ENCODE measurements around the gene METTL21A. TPM values are rescaled to one million over a fixed set of nuclear protein-coding genes. Genes with fewer than 3 reads are reported as not detected.

Gene METTL21A
- total and polyA plus RNA-seq, 2 of the 13 experiments (the other 11 are each of a cell fraction or from before 2014, with no cell fraction given): 42.4 to 61.2 TPM

GRCh38 chr2:207616185-207616584, 9.0 kb downstream of the METTL21A start:
- CTCF ChIA-PET (ENCODE audit: low intra/inter-chr PET ratio, low total read pairs): no interaction called here
- BruUV-seq (replicated peaks): no TSS peak
- H3K4me1 ChIP-seq (ENCODE audit: insufficient read depth, low read length): peaks cover 25% of the 10 kb centered on the region
- no peaks in the 10 kb centered on the region for H3K9me3 ChIP-seq (ENCODE audit: low read length)
- H3K9ac ChIP-seq (ENCODE audit: insufficient read depth, low read depth, low read length): no peak overlapping the region
- H3K36me3 ChIP-seq (replicated peaks in 1 of 2; ENCODE audit: control insufficient read depth in 1 of 2, insufficient read depth in 2 of 2, low read length in 2 of 2): peaks cover 12 to 65% of the 10 kb centered on the region in 2 experiments
- no peak overlapping the region for H3K4me3 ChIP-seq (replicated peaks in 1 of 3; ENCODE audit: insufficient read depth in 1 of 3, low read depth in 2 of 3, low read length in 3 of 3)
- intact Hi-C loops (cut with micrococcal nuclease; ENCODE audit: unreplicated experiment) (no loop called here), in situ Hi-C loops (cut with HindIII; ENCODE audit: extremely low pct_ligation_motif_present, low pct_unique_long_range_greater_than_20kb) (no loop called here)
- POLR2A ChIA-PET: no interaction called here
- ATAC-seq: no peak
- H3K27me3 ChIP-seq (ENCODE audit: control insufficient read depth in 1 of 2, insufficient read depth in 2 of 2, low read length in 2 of 2): no peaks in the 10 kb centered on the region
- no peak overlapping the region for H3K27ac ChIP-seq (ENCODE audit: extremely low read length, insufficient read depth, low read length)
- H3K79me2 ChIP-seq (ENCODE audit: insufficient read depth, low read length): no peaks in the 10 kb centered on the region
- no peak for FAIRE-seq
- no peak overlapping the region for H3K4me2 ChIP-seq (ENCODE audit: low read depth, low read length)
- 95% methylated on average over 4 of the region's 4 CpGs for WGBS (ENCODE audit: low lambda C conversion rate)
- TF ChIP-seq KDM2A (CRISPR knock-in tag; IDR thresholded peaks at IDR 0.05; ENCODE audit: borderline replicate concordance, low read depth) (no peak), POLR2AphosphoS2 (IDR thresholded peaks at IDR 0.05; ENCODE audit: low read depth, low read length) (no peak), SOX13 (IDR thresholded peaks at IDR 0.05) (no peak), SOX13 (CRISPR knock-in tag; conservative IDR thresholded peaks at IDR 0.05 in 1 of 2, IDR thresholded peaks at IDR 0.05 in 1 of 2) (no peak), ZNF460 (CRISPR knock-in tag; IDR thresholded peaks at IDR 0.05; ENCODE audit: borderline replicate concordance) (no peak), MED1 (CRISPR knock-in tag; IDR thresholded peaks at IDR 0.05) (no peak), AFF4 (CRISPR knock-in tag; IDR thresholded peaks at IDR 0.05) (no peak), ZBED4 (CRISPR knock-in tag; IDR thresholded peaks at IDR 0.05; ENCODE audit: borderline replicate concordance) (no peak), ZKSCAN8 (CRISPR knock-in tag; IDR thresholded peaks at IDR 0.05; ENCODE audit: borderline replicate concordance) (no peak)
- no peak overlapping the region for H2AFZ ChIP-seq (ENCODE audit: low read length)
- H4K20me1 ChIP-seq (ENCODE audit: insufficient read depth, low read length): no peaks in the 10 kb centered on the region; the same call in 1 of the 2 replicates
- DNase-seq (ENCODE audit: low spot score): no peak

Data from HepG2 (cell line).